GM18508 (cell line): ENCODE data around the gene TMEM191B.
"Not testable (repeated sequence)": the region's sequence is repeated elsewhere in the genome, so short reads cannot be mapped to it uniquely, and the experiment has no call there.

ENCODE experiments used
- ATAC-seq: cut with Tn5 transposase; IDR thresholded peaks from one replicate; pipeline ENCODE4 v1.9.1; 2021; ENCODE audit warnings: moderate number of reproducible peaks; ENCODE audit not compliant: insufficient read depth, unreplicated experiment

The TMEM191B gene

DNA sequence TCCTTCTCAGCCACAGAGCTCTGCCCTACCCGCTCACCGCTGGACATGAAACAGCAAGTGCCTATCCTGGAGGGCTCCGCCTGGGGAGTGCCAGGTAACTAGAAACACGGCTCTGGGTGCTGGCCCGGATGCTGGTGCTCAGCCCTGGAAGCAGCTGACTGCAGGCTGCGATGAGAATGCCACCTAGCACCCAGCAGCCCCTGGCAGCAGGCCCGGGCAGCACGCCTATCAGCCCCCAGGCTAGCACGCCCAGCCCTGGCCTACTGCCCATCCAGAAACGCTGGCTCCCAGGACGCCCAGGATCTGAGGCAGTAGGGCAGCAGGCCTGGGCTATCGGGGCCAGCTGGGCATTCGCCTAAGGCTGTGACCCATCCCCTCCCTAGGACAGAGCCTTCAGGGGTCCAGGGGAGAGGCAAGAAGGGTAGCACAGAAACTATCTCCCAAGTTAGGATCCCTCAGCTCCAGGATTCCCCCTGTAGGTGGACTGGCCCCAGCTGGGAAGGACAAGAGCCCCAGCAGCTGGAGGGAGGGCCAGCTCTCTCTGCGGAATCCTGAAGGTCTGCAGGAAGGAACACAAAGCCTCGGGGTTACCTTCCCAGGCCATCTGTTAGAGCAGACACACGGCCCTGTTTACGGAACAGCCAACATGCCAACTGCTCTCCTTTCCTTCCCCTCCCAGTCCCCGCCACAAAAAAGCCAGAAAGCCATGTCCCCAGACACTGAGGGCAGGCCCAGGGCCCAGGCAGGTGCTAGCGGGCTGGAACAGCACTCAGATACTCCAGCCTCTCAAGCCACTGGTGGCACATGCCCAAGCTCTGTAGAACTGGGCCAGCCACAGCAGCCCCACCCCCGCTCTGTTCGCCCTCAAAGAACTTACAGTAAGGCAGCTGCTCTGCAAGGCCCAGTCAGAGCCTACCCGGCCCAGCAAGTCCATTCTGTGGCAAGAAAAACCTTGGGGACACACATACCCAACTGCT, 27.0 kb downstream of the TMEM191B start:
- not testable (repeated sequence) for ATAC-seq

GRCh38 chr22:18558516-18558915, 30.9 kb downstream of the TMEM191B start:
- ATAC-seq, result not testable (repeated sequence)

- not testable (repeated sequence) for ATAC-seq
Measured at GRCh38 chr22:18558939-18559338, 31.3 kb downstream of the TMEM191B start.

- not testable (repeated sequence) for ATAC-seq
Measured at GRCh38 chr22:18560099-18560974, 32.7 kb downstream of the TMEM191B start.

DNA sequence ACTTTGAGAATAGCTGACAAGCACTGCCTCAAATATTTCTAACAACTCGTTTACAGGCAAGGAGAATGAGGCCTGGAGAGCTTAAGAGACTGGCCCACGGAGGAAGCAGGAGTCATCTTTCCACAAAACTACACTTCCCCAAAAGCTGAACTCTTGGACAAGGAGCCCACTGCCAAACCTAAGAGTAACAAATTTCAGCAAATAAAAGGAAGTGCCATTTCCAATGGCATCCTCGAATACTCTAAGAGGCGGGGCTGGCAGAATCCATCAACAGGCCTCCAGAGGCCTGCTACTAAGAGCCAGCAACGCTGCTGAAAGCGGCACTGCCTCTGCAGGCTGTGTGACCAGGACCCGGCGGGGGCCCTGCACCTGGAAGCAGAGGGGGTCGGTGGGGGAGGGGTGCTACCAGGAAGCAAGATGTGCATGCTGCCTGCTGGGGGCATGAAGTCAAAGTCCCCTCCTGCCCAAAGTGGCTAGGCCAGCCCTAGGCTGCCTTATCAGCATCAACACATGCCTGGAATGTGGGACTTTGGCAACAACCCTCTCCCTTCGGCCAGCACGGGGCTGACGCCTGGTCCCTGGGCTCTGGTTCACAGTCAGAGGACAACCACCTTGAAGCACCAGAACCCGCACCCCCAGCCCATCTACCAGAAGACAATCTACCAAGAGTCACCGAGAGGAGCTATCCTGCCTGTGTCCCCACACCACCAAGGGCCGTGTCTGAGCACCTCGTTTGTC, 43.1 kb downstream of the TMEM191B start:
- not testable (repeated sequence) for ATAC-seq

DNA sequence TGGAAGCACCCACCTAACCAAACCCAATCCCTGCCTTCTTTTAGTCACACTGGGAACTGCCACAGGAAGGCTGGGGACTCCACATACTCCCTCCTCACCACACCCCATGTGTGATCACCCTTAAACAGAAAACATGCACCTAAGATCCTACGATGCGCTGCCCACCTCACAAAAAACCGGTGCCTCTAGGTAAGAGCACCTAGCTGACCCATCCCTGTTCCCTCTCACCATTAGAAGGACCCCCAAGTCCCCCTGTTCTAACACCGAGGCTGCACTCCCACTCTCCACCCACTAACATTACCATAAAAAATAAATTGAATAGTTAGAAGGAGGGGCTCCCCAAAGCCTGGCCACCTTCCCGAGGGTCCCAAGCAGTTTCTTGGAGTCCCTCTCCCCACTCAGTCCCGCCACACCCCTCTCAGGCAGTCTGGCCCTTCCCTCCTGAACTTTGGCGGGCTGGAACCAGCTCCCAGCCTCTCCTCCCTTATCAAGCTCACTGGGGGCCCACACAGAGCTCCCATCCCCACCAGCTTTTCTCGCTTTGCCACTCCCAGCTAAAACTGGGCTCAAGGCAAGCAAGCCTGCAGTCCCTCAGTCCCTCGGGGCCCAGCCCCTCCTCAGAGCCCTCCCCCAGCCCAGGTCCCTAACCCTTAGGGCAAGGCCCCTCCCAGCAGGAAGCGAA, 46.0 kb downstream of the TMEM191B start:
- ATAC-seq, result not testable (repeated sequence)

DNA sequence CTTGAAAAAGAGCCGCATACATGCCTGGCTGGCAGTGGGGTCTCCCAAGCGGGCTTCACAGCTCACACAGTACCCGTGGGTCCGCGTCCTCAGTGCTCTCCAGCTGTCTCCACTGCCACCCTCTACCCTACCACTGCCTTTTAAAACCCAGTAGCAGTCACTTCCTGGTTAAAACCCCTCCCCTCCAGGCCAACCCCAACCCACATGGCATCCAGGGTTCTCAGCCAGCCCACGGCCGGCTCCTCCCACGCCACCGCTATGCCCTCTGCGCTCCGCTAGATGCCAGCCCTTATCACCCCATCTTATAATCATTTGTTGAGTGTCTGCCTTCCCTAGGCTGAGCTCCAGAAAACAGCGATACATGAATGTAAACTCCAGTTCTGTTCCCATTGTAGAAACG, 47.0 kb downstream of the TMEM191B start:
- not testable (repeated sequence) for ATAC-seq

DNA sequence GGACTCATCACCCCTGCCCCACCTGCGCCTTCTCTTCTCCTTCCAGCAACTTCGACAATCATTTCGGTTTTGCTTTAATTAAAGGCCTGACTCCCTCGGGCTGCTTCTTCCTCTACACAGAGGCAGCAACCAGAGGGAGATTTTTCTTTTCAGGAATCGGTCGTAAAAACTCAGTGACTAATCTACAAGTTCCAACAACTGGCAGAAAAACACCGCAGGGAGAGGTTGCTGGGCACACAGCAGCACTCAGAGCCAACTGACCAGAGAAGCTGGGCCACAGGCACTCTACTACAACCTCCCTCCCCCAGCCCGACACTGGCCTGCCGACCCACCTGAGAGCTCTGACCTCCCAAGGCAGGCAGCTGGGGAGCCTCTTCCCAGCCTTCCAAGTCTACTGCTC, 48.1 kb downstream of the TMEM191B start:
- not testable (repeated sequence) for ATAC-seq

- not testable (repeated sequence) for ATAC-seq
Measured at GRCh38 chr22:18577090-18577818, 49.7 kb downstream of the TMEM191B start.

GRCh38 chr22:18577847-18578246, 50.2 kb downstream of the TMEM191B start:
- not testable (repeated sequence) for ATAC-seq
